Progenitor cell of endocrine pancreas (in vitro differentiated cells): Measurements from ENCODE around the gene SUCLG2. TPM values are rescaled to one million over a fixed set of nuclear protein-coding genes. Genes with fewer than 3 reads are reported as not detected.

ENCODE experiments used
- DNase-seq: peaks from one replicate; pipeline ENCODE4 v3.0.0; 2021; ENCODE audit warnings: low spot score; ENCODE audit not compliant: unreplicated experiment
- H3K27ac Mint-ChIP-seq: 2 replicates; pipeline ENCODE4 v1.8.0; 2021; ENCODE audit warnings: mild to moderate bottlenecking, moderate library complexity, mixed read lengths
- H3K27me3 Mint-ChIP-seq: 2 replicates; pipeline ENCODE4 v1.8.0; 2021; ENCODE audit warnings: mixed read lengths
- H3K36me3 Mint-ChIP-seq: 2 replicates; pipeline ENCODE4 v1.8.0; 2022; ENCODE audit warnings: mixed read lengths; ENCODE audit not compliant: insufficient read depth
- H3K4me1 Mint-ChIP-seq: 2 replicates; pipeline ENCODE4 v1.8.0; 2021; ENCODE audit warnings: low read depth, mixed read lengths
- H3K4me3 Mint-ChIP-seq: 2 replicates; pipeline ENCODE4 v1.8.0; 2021; ENCODE audit warnings: low read depth, mild to moderate bottlenecking, moderate library complexity, mixed read lengths
- H3K9me3 Mint-ChIP-seq: 2 replicates; pipeline ENCODE4 v1.8.0; 2021; ENCODE audit warnings: low read depth, mixed read lengths
- total RNA-seq: library from RNA; stranded (reverse); gene quantifications from 2 replicates; pipeline ENCODE4 v1.2.1, GENCODE V29; 2021
- TF ChIP-seq, protein P1 (sequence below): fragments of 200-600 bp; sonication (generic); IDR thresholded peaks from one replicate; pipeline ENCODE4 v1.5.0; 2021; ENCODE audit warnings: antibody characterized with exemption, mild to moderate bottlenecking; ENCODE audit not compliant: unreplicated experiment

SUCLG2 gene
- total RNA-seq, 1 donor from 2014 or later, result 41.1 TPM

GRCh38 chr3:67599821-67600220 is 54.6 kb downstream of the SUCLG2 start:
- TF ChIP-seq, protein P1, sequence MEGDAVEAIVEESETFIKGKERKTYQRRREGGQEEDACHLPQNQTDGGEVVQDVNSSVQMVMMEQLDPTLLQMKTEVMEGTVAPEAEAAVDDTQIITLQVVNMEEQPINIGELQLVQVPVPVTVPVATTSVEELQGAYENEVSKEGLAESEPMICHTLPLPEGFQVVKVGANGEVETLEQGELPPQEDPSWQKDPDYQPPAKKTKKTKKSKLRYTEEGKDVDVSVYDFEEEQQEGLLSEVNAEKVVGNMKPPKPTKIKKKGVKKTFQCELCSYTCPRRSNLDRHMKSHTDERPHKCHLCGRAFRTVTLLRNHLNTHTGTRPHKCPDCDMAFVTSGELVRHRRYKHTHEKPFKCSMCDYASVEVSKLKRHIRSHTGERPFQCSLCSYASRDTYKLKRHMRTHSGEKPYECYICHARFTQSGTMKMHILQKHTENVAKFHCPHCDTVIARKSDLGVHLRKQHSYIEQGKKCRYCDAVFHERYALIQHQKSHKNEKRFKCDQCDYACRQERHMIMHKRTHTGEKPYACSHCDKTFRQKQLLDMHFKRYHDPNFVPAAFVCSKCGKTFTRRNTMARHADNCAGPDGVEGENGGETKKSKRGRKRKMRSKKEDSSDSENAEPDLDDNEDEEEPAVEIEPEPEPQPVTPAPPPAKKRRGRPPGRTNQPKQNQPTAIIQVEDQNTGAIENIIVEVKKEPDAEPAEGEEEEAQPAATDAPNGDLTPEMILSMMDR, result no peak
- Mint-ChIP-seq H3K4me1 (peaks cover 10% of the 10 kb centered on the region), H3K9me3 (no peaks in the 10 kb centered on the region), H3K27me3 (no peaks in the 10 kb centered on the region), H3K36me3 (peaks cover 3% of the 10 kb centered on the region), H3K4me3 (no peak overlapping the region), H3K27ac (no peak overlapping the region)
- no peak for DNase-seq

GRCh38 chr3:67598814-67599556 is 55.4 kb downstream of the SUCLG2 start:
- Mint-ChIP-seq H3K4me3 (no peak overlapping the region), H3K36me3 (peaks cover 1% of the 10 kb centered on the region), H3K4me1 (peaks cover 8% of the 10 kb centered on the region), H3K27ac (no peak overlapping the region), H3K9me3 (no peaks in the 10 kb centered on the region), H3K27me3 (no peaks in the 10 kb centered on the region)
- no peak for DNase-seq
- TF ChIP-seq, protein P1, result no peak

- no peaks in the 10 kb centered on the region for H3K9me3 Mint-ChIP-seq
- H3K4me3 Mint-ChIP-seq, result no peak overlapping the region
Measured at GRCh38 chr3:67595424-67595823, 59.0 kb downstream of the SUCLG2 start.

GRCh38 chr3:67593761-67594234 is 60.6 kb downstream of the SUCLG2 start:
- no peaks in the 10 kb centered on the region for H3K27me3 Mint-ChIP-seq
- H3K4me1 Mint-ChIP-seq, result peaks cover 5% of the 10 kb centered on the region
- no peak for DNase-seq
- no peak overlapping the region for H3K4me3 Mint-ChIP-seq
- peaks cover 7% of the 10 kb centered on the region for H3K36me3 Mint-ChIP-seq
- no peak overlapping the region for H3K27ac Mint-ChIP-seq
- no peaks in the 10 kb centered on the region for H3K9me3 Mint-ChIP-seq
- TF ChIP-seq, protein P1, result no peak

More at GRCh38 chr3:67595424-67595823, 59.0 kb downstream of the SUCLG2 start:
- H3K4me1 Mint-ChIP-seq, result peaks cover 5% of the 10 kb centered on the region
- H3K27me3 Mint-ChIP-seq, result no peaks in the 10 kb centered on the region
- no peak overlapping the region for H3K27ac Mint-ChIP-seq
- TF ChIP-seq, protein P1, result no peak
- no peak for DNase-seq
- peaks cover 5% of the 10 kb centered on the region for H3K36me3 Mint-ChIP-seq

GRCh38 chr3:67592057-67592456 is 62.4 kb downstream of the SUCLG2 start:
- Mint-ChIP-seq H3K27ac (no peak overlapping the region), H3K27me3 (no peaks in the 10 kb centered on the region), H3K4me3 (no peak overlapping the region), H3K4me1 (peaks cover 5% of the 10 kb centered on the region), H3K36me3 (peaks cover 7% of the 10 kb centered on the region), H3K9me3 (no peaks in the 10 kb centered on the region)
- TF ChIP-seq, protein P1, result no peak
- DNase-seq, result no peak
